DMS79 treated with DMSO at 0.1 percent for 48 hours (cell line): ENCODE measurements around the gene GAPVD1.
"Not testable (repeated sequence)": the region's sequence is repeated elsewhere in the genome, so short reads cannot be mapped to it uniquely, and the experiment has no call there.

ENCODE experiments used
- DNase-seq: peaks from one replicate; lab custom pipeline; 2025; lab: John Stamatoyannopoulos, UW

The GAPVD1 gene

GRCh38 chr9:125304273-125304672 lies 42.6 kb downstream of the GAPVD1 start:
- no peak for DNase-seq

- DNase-seq, result no peak
These were observed 50.8 kb downstream of the GAPVD1 start for GRCh38 chr9:125312411-125312810.

GRCh38 chr9:125316359-125316758 lies 54.7 kb downstream of the GAPVD1 start:
- DNase-seq, result not testable (repeated sequence)

- DNase-seq, result no peak
These were observed 56.1 kb downstream of the GAPVD1 start for GRCh38 chr9:125317704-125318103.

- no peak for DNase-seq
These were observed 59.9 kb downstream of the GAPVD1 start for GRCh38 chr9:125321496-125321895.

- DNase-seq, result no peak
These were observed 62.0 kb downstream of the GAPVD1 start for GRCh38 chr9:125323615-125324014.

- no peak for DNase-seq
These were observed 64.2 kb downstream of the GAPVD1 start for GRCh38 chr9:125325826-125326225.

GRCh38 chr9:125329978-125330377 lies 68.4 kb downstream of the GAPVD1 start:
- no peak for DNase-seq

GRCh38 chr9:125330587-125330986 lies 69.0 kb downstream of the GAPVD1 start:
- DNase-seq, result no peak

- no peak for DNase-seq
These were observed 70.9 kb downstream of the GAPVD1 start for GRCh38 chr9:125332527-125332926.

- DNase-seq, result no peak
These were observed 75.6 kb downstream of the GAPVD1 start for GRCh38 chr9:125337236-125337635.

GRCh38 chr9:125338929-125339328 lies 77.3 kb downstream of the GAPVD1 start:
- DNase-seq, result no peak

GRCh38 chr9:125341566-125341965 lies 79.9 kb downstream of the GAPVD1 start:
- DNase-seq, result peak; percentile 75

GRCh38 chr9:125343518-125344275 lies 82.1 kb downstream of the GAPVD1 start:
- peak; percentile 81 for DNase-seq

- peak; percentile 36 for DNase-seq
These were observed 84.6 kb downstream of the GAPVD1 start for GRCh38 chr9:125346080-125346732.

GRCh38 chr9:125355601-125356000 lies 94.0 kb downstream of the GAPVD1 start:
- no peak for DNase-seq

GRCh38 chr9:125356032-125356431 lies 94.4 kb downstream of the GAPVD1 start:
- no peak for DNase-seq

- no peak for DNase-seq
These were observed 97.4 kb downstream of the GAPVD1 start for GRCh38 chr9:125359011-125359410.

- DNase-seq, result peak; percentile 7
These were observed 99.0 kb downstream of the GAPVD1 start for GRCh38 chr9:125360601-125361000.

GRCh38 chr9:125361837-125362531 lies 100.4 kb downstream of the GAPVD1 start:
- DNase-seq, result no peak

- DNase-seq, result no peak
These were observed 105.0 kb downstream of the GAPVD1 start for GRCh38 chr9:125366676-125367075.

- no peak for DNase-seq
These were observed 109.2 kb downstream of the GAPVD1 start for GRCh38 chr9:125370786-125371185.
